ENCODE data around the gene CLN3.

GRCh38 chr16:28511801-28512789, 20.2 kb upstream of the CLN3 start:
- no peak for TF ChIP-seq CTCF (conservative IDR thresholded peaks at IDR 0.05)
- no peak for TF ChIP-seq ZFX (IDR thresholded peaks at IDR 0.05)

All from C4-2B (cell line).